Naive thymus-derived CD4-positive, alpha-beta T cell (primary cell): Measurements from ENCODE around the gene MNS1. TPM values are rescaled to one million over a fixed set of nuclear protein-coding genes. Genes with fewer than 3 reads are reported as not detected.
A peak's percentile ranks its signal among the peaks of the same experiment; 100 is the strongest.
"Not testable (repeated sequence)": the region's sequence is repeated elsewhere in the genome, so short reads cannot be mapped to it uniquely, and the experiment has no call there.

ENCODE experiments used
- ATAC-seq: fragments of 150-1000 bp; cut with Tn5 transposase; 2 replicates; pipeline ENCODE4 v1.10.0; 2021; ENCODE audit warnings: mild to moderate bottlenecking, moderate library complexity
- CTCF ChIA-PET: fragments of 350-600 bp; sonication (Branson Sonifier 250); formaldehyde crosslinking; loops from one replicate; lab custom pipeline; 2021; ENCODE audit warnings: antibody characterized with exemption; lab: Charles Lee
- POLR2A ChIA-PET: fragments of 350-600 bp; sonication (Branson Sonifier 250); formaldehyde crosslinking; loops from one replicate; lab custom pipeline; 2021; ENCODE audit warnings: antibody characterized with exemption, inconsistent platforms; lab: Charles Lee
- DNase-seq, 9 donors: peaks; one replicate each; pipeline versions ENCODE4 v3.0.0 to v3.0.0-alpha.2; 2020 to 2022; ENCODE audit warnings: mixed read lengths in 1 of 9
- H3K27ac ChIP-seq: one replicate; pipeline ENCODE4 v1.7.0; 2013; ENCODE audit warnings: mild to moderate bottlenecking, low read depth, low read length, moderate library complexity
- H3K27me3 ChIP-seq, 2 donors: one replicate each; pipeline ENCODE4 v1.7.0; 2013; ENCODE audit warnings: low read length in 2 of 2, mild to moderate bottlenecking in 2 of 2, moderate library complexity in 2 of 2; ENCODE audit not compliant: control insufficient read depth in 2 of 2, insufficient read depth in 2 of 2
- H3K36me3 ChIP-seq, 3 experiments: 1 replicate in 2 of 3; 2 replicates in 1 of 3; pipeline ENCODE4 v1.7.0; 2013; ENCODE audit warnings: low read length in 3 of 3, mild to moderate bottlenecking in 3 of 3, moderate library complexity in 1 of 3; ENCODE audit not compliant: insufficient read depth in 3 of 3, control insufficient read depth in 2 of 3
- H3K4me1 ChIP-seq, 2 donors: one replicate each; pipeline ENCODE4 v1.7.0; 2013; ENCODE audit warnings: low read length in 2 of 2, mild to moderate bottlenecking in 2 of 2, moderate library complexity in 1 of 2; ENCODE audit not compliant: control insufficient read depth in 2 of 2, insufficient read depth in 2 of 2
- H3K4me3 ChIP-seq: 2 replicates; pipeline ENCODE4 v1.7.0; 2013; ENCODE audit warnings: mild to moderate bottlenecking, low read length
- H3K9me3 ChIP-seq, 3 experiments: 1 replicate in 2 of 3; 2 replicates in 1 of 3; pipeline ENCODE4 v1.7.0; 2013; ENCODE audit warnings: low read length in 3 of 3; ENCODE audit not compliant: control insufficient read depth in 2 of 3
- H3K27ac Mint-ChIP-seq, 9 donors: one replicate each; pipeline ENCODE4 v1.8.0; 2020 to 2022; ENCODE audit warnings: mixed read lengths in 9 of 9, mild to moderate bottlenecking in 8 of 9, moderate library complexity in 5 of 9, inconsistent platforms in 2 of 9
- H3K27me3 Mint-ChIP-seq, 5 donors: one replicate each; pipeline ENCODE4 v1.8.0; 2021 to 2022; ENCODE audit warnings: mixed read lengths in 5 of 5, mild to moderate bottlenecking in 1 of 5
- H3K36me3 Mint-ChIP-seq, 5 donors: one replicate each; pipeline ENCODE4 v1.8.0; 2020 to 2022; ENCODE audit warnings: mixed read lengths in 5 of 5, mild to moderate bottlenecking in 3 of 5, inconsistent platforms in 1 of 5
- H3K4me1 Mint-ChIP-seq, 7 donors: one replicate each; pipeline ENCODE4 v1.8.0; 2020 to 2022; ENCODE audit warnings: mixed read lengths in 7 of 7, mild to moderate bottlenecking in 3 of 7, inconsistent platforms in 1 of 7
- H3K4me3 Mint-ChIP-seq, 10 donors: one replicate each; pipeline ENCODE4 v1.8.0; 2020 to 2022; ENCODE audit warnings: mild to moderate bottlenecking in 10 of 10, mixed read lengths in 10 of 10, moderate library complexity in 6 of 10, inconsistent platforms in 2 of 10
- H3K9me3 Mint-ChIP-seq, 11 donors: one replicate each; pipeline ENCODE4 v1.8.0; 2020 to 2022; ENCODE audit warnings: mixed read lengths in 11 of 11, mild to moderate bottlenecking in 4 of 11, inconsistent platforms in 1 of 11, moderate library complexity in 1 of 11
- intact Hi-C, 2 donors: fragments of 100-400 bp; cut with micrococcal nuclease; formaldehyde crosslinking; loops; one replicate each; pipeline ENCODE4 v1.15.1; 2023
- polyA plus RNA-seq, 2 donors: library from polyadenylated mRNA; unstranded; fragments of 300-500 nt; fragmentation: Illumina TruSeq; gene quantifications; one replicate each; pipeline ENCODE4 v1.2.3, GENCODE V29; 2021
- total RNA-seq, 6 experiments: library from RNA in 5 of 6; stranded (reverse) in 5 of 6; gene quantifications; 1 replicate in 5 of 6; 2 replicates in 1 of 6; pipeline ENCODE4 v1.2.3 and lab custom pipeline; 2021 to 2026

The MNS1 gene
- total and polyA plus RNA-seq, 7 experiments from 2014 or later: 0.24 to 0.53 (median 0.31) TPM; not detected in 4

DNA sequence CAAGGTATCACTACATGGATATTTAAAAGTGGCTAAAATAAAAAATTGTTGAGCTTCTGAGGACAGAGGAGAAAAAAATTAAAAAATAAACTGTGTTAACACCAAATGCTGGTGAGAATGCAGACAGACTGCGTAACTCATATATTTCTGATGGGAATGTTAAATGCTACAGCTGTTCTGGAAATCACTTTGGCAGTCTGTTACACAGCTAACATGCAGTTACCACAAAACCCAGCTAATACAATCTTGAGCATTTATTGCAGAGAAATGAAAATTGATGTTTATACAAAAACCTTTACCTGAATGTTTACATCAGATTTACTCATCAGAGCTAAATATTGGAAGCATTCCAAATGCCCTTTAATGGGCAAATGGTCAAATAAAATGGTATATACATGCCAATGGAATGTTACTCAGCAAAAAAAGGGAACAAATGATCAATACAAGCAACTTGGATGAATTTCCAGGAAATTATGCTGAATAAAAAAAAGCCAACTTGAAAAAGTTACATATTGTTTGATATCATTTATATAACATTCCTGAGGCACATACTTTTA is 24.6 kb downstream of the MNS1 start:
- Mint-ChIP-seq H3K27me3 (peaks cover 11 to 27% (median 15%) of the 10 kb centered on the region in 5 donors), H3K36me3 (peaks cover 0 to 3% (median 0%) of the 10 kb centered on the region in 5 donors), H3K4me1 (no peaks in the 10 kb centered on the region), H3K27ac (no peak overlapping the region), H3K4me3 (no peak overlapping the region), H3K9me3 (peaks cover 0 to 14% (median 1%) of the 10 kb centered on the region in 11 donors)
- no peak for ATAC-seq
- ChIA-PET POLR2A (no interaction called here), CTCF (no interaction called here)
- Histone ChIP-seq H3K36me3 (no peaks in the 10 kb centered on the region), H3K27ac (no peak overlapping the region), H3K4me3 (no peak overlapping the region), H3K27me3 (no peaks in the 10 kb centered on the region), H3K4me1 (no peaks in the 10 kb centered on the region), H3K9me3 (no peaks in the 10 kb centered on the region)
- DNase-seq: no peak
- intact Hi-C loops: no loop called here

GRCh38 chr15:56432304-56432703 is 32.6 kb downstream of the MNS1 start:
- ATAC-seq (no peak), DNase-seq (no peak)
- no peak overlapping the region for H3K27ac Mint-ChIP-seq
- H3K4me1 ChIP-seq: no peaks in the 10 kb centered on the region
- H3K4me3 ChIP-seq: no peak overlapping the region
- no peaks in the 10 kb centered on the region for H3K9me3 ChIP-seq
- peaks cover 0 to 6% (median 0%) of the 10 kb centered on the region in 11 donors for H3K9me3 Mint-ChIP-seq
- intact Hi-C loops: no loop called here
- H3K27ac ChIP-seq: no peak overlapping the region
- no peak overlapping the region for H3K4me3 Mint-ChIP-seq
- H3K27me3 Mint-ChIP-seq: peaks cover 14 to 34% (median 23%) of the 10 kb centered on the region in 5 donors
- H3K4me1 Mint-ChIP-seq: no peaks in the 10 kb centered on the region
- POLR2A ChIA-PET: no interaction called here
- peaks cover 0 to 5% of the 10 kb centered on the region in 2 donors for H3K27me3 ChIP-seq
- no peaks in the 10 kb centered on the region for H3K36me3 Mint-ChIP-seq
- no peaks in the 10 kb centered on the region for H3K36me3 ChIP-seq
- CTCF ChIA-PET: no interaction called here

DNA sequence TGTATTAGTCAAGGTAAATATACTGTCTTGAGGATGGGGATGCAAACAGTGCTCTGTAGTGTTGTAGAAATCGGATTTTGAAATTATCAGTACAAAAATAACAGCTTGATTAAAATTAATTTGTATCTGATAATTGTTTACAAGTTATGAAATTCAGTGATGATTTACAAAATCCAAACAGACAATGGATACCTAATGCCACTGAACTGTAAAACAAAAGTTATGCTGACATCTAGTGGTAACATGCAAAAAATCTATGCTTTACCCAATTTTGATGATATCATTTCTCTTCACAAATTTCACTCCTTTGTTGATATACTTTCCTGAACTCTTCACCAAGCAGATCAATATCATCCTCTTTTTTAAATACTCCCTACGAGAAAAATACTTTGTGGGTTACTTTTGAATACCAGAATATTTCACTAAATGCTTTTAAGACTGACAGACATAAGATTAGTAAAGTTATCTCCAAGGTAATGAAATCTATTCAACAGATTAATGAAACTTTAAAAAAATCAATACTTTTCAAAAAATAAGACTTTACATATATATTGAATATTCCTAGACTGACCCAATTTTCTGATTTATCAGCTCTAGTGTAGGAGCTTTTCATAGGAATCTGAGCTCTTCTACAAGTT is 36.0 kb downstream of the MNS1 start:
- Histone ChIP-seq H3K9me3 (no peaks in the 10 kb centered on the region), H3K4me1 (no peaks in the 10 kb centered on the region), H3K4me3 (no peak overlapping the region), H3K27ac (no peak overlapping the region), H3K27me3 (peaks cover 0 to 5% of the 10 kb centered on the region in 2 donors), H3K36me3 (no peaks in the 10 kb centered on the region)
- ChIA-PET CTCF (interaction anchor here (0.6 to 0.9 kb wide), 3 partner anchors 246 to 779 kb away, joined by 3 to 7 read pairs (median 3); no protein-coding TSS in a partner anchor), POLR2A (no interaction called here)
- H3K27me3 Mint-ChIP-seq: peaks cover 0 to 20% (median 9%) of the 10 kb centered on the region in 5 donors
- ATAC-seq: no peak
- H3K4me1 Mint-ChIP-seq: no peaks in the 10 kb centered on the region
- H3K36me3 Mint-ChIP-seq: peaks cover 0 to 11% (median 9%) of the 10 kb centered on the region in 5 donors
- H3K9me3 Mint-ChIP-seq: peaks cover 3 to 18% (median 5%) of the 10 kb centered on the region in 11 donors
- DNase-seq: peak in 3 of 9 donors; percentile 4 to 15 (median 5)
- H3K4me3 Mint-ChIP-seq: no peak overlapping the region
- H3K27ac Mint-ChIP-seq: no peak overlapping the region
- intact Hi-C loops: loop anchor here (1.0 to 10.0 kb wide), 5 partner anchors 180 to 782 kb away; partner anchors contain the start of gene NEDD4 (in 1 of the 2)

- POLR2A ChIA-PET: no interaction called here
- CTCF ChIA-PET: no interaction called here
- H3K4me1 Mint-ChIP-seq: no peaks in the 10 kb centered on the region
- Histone ChIP-seq H3K36me3 (no peaks in the 10 kb centered on the region), H3K9me3 (no peaks in the 10 kb centered on the region), H3K27me3 (no peaks in the 10 kb centered on the region), H3K4me1 (no peaks in the 10 kb centered on the region), H3K27ac (no peak overlapping the region), H3K4me3 (no peak overlapping the region)
- intact Hi-C loops: loop anchor here (5.0 to 10.0 kb wide), 3 partner anchors 431 to 779 kb away; partner anchors contain the start of gene NEDD4 (in 1 of the 2)
- peaks cover 0 to 11% (median 9%) of the 10 kb centered on the region in 5 donors for H3K36me3 Mint-ChIP-seq
- peaks cover 0 to 13% (median 4%) of the 10 kb centered on the region in 5 donors for H3K27me3 Mint-ChIP-seq
- ATAC-seq (no peak), DNase-seq (no peak)
- H3K4me3 Mint-ChIP-seq: no peak overlapping the region
- H3K27ac Mint-ChIP-seq: no peak overlapping the region
- peaks cover 3 to 22% (median 6%) of the 10 kb centered on the region in 11 donors for H3K9me3 Mint-ChIP-seq
Observed at GRCh38 chr15:56425976-56426375, 39.0 kb downstream of the MNS1 start.

DNA sequence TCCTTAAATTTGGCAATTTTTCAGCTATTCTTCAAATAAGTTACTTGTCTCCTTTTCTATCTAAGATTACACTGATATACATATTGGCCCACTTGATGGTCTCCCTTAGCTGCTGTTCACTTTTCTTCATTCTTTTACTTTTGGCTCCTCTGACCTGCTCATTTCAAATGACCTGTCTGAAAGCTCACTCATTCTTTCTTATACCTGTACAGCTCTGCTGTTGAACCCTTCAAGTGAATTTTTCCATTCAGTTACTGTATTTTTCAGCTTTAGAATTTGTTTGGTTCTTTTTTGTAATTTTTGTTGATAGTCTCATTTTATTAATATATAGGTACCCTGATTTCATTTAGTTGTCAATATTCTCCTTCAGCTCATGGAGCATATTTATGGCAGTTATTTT is 39.7 kb downstream of the MNS1 start:
- ChIA-PET CTCF (no interaction called here), POLR2A (no interaction called here)
- no peak for ATAC-seq
- no peak overlapping the region for H3K4me3 ChIP-seq
- H3K9me3 ChIP-seq: no peaks in the 10 kb centered on the region
- H3K27ac ChIP-seq: no peak overlapping the region
- no peak overlapping the region for H3K4me3 Mint-ChIP-seq
- no peak overlapping the region for H3K27ac Mint-ChIP-seq
- H3K27me3 Mint-ChIP-seq: peaks cover 0 to 13% (median 4%) of the 10 kb centered on the region in 5 donors
- H3K27me3 ChIP-seq: no peaks in the 10 kb centered on the region
- intact Hi-C loops: loop anchor here (5.0 to 10.0 kb wide), 3 partner anchors 430 to 778 kb away; partner anchors contain the start of gene NEDD4 (in 1 of the 2)
- no peaks in the 10 kb centered on the region for H3K36me3 ChIP-seq
- H3K9me3 Mint-ChIP-seq: peaks cover 3 to 22% (median 6%) of the 10 kb centered on the region in 11 donors
- no peak for DNase-seq
- peaks cover 0 to 11% (median 9%) of the 10 kb centered on the region in 5 donors for H3K36me3 Mint-ChIP-seq
- no peaks in the 10 kb centered on the region for H3K4me1 ChIP-seq
- no peaks in the 10 kb centered on the region for H3K4me1 Mint-ChIP-seq

- H3K27me3 Mint-ChIP-seq, H3K36me3 ChIP-seq, H3K9me3 ChIP-seq, POLR2A ChIA-PET, H3K36me3 Mint-ChIP-seq, H3K27me3 ChIP-seq, H3K4me3 Mint-ChIP-seq, H3K9me3 Mint-ChIP-seq, ATAC-seq, H3K4me3 ChIP-seq, CTCF ChIA-PET, H3K27ac ChIP-seq, H3K27ac Mint-ChIP-seq, intact Hi-C loops, H3K4me1 Mint-ChIP-seq, DNase-seq, H3K4me1 ChIP-seq: not testable (repeated sequence)
Observed at GRCh38 chr15:56413114-56413733, 51.7 kb downstream of the MNS1 start.
